GM21360 (cell line): ENCODE data around the gene ATG4A.
A peak's percentile ranks its signal among the peaks of the same experiment; 100 is the strongest.

Source experiments
- ATAC-seq: cut with Tn5 transposase; IDR thresholded peaks from one replicate; pipeline ENCODE4 v1.9.1; 2021; ENCODE audit warnings: mild to moderate bottlenecking, moderate library complexity; ENCODE audit not compliant: unreplicated experiment

Gene ATG4A

GRCh38 chrX:108121291-108121690 is 29.7 kb downstream of the ATG4A start:
- ATAC-seq, result no peak

GRCh38 chrX:108122748-108123147 is 31.2 kb downstream of the ATG4A start:
- ATAC-seq, result no peak

GRCh38 chrX:108123591-108124366 is 32.2 kb downstream of the ATG4A start:
- no peak for ATAC-seq

GRCh38 chrX:108126661-108127060 is 35.1 kb downstream of the ATG4A start:
- no peak for ATAC-seq

- ATAC-seq, result no peak
Observed at GRCh38 chrX:108127152-108127551, 35.6 kb downstream of the ATG4A start.

- ATAC-seq, result no peak
Observed at GRCh38 chrX:108130889-108131288, 39.3 kb downstream of the ATG4A start.

- ATAC-seq, result no peak
Observed at GRCh38 chrX:108131471-108131870, 39.9 kb downstream of the ATG4A start.

- no peak for ATAC-seq
Observed at GRCh38 chrX:108132034-108132433, 40.5 kb downstream of the ATG4A start.

GRCh38 chrX:108132876-108133275 is 41.3 kb downstream of the ATG4A start:
- no peak for ATAC-seq

GRCh38 chrX:108134724-108135123 is 43.1 kb downstream of the ATG4A start:
- ATAC-seq, result no peak

- ATAC-seq, result no peak
Observed at GRCh38 chrX:108138814-108139702, 47.5 kb downstream of the ATG4A start.

GRCh38 chrX:108148524-108148923 is 56.9 kb downstream of the ATG4A start:
- ATAC-seq, result peak; percentile 68

GRCh38 chrX:108156082-108156481 is 64.5 kb downstream of the ATG4A start:
- ATAC-seq, result no peak

GRCh38 chrX:108156934-108157466 is 65.4 kb downstream of the ATG4A start:
- no peak for ATAC-seq

- no peak for ATAC-seq
Observed at GRCh38 chrX:108157628-108158027, 66.0 kb downstream of the ATG4A start.

GRCh38 chrX:108159028-108159670 is 67.6 kb downstream of the ATG4A start:
- ATAC-seq, result no peak

GRCh38 chrX:108160309-108160708 is 68.7 kb downstream of the ATG4A start:
- ATAC-seq, result no peak

- ATAC-seq, result no peak
Observed at GRCh38 chrX:108162265-108162664, 70.7 kb downstream of the ATG4A start.

- no peak for ATAC-seq
Observed at GRCh38 chrX:108163333-108164082, 71.9 kb downstream of the ATG4A start.

GRCh38 chrX:108165383-108166111 is 74.0 kb downstream of the ATG4A start:
- no peak for ATAC-seq
